KMS-11 (cell line): ENCODE measurements around the gene GPHN.

Source experiments
- H2AFZ ChIP-seq: fragments of 200-600 bp; sonication (generic); 2 replicates; pipeline ENCODE4 v1.6.1; 2016; ENCODE audit warnings: antibody characterized with exemption, mixed run types, low read depth
- H3K27ac ChIP-seq: fragments of 200-600 bp; sonication (generic); 2 replicates; pipeline ENCODE4 v1.6.1; 2016; ENCODE audit warnings: mild to moderate bottlenecking, mixed run types
- H3K27me3 ChIP-seq: fragments of 200-600 bp; sonication (generic); 2 replicates; pipeline ENCODE4 v1.6.1; 2017; ENCODE audit warnings: mild to moderate bottlenecking, low read depth, mixed run types, moderate library complexity; ENCODE audit not compliant: insufficient read depth
- H3K36me3 ChIP-seq: fragments of 200-600 bp; sonication (generic); 2 replicates; pipeline ENCODE4 v1.6.1; 2017; ENCODE audit warnings: mild to moderate bottlenecking, mixed run types; ENCODE audit not compliant: insufficient read depth
- H3K4me1 ChIP-seq: fragments of 200-600 bp; sonication (generic); 2 replicates; pipeline ENCODE4 v1.6.1; 2016; ENCODE audit warnings: mild to moderate bottlenecking, low read depth, mixed run types; ENCODE audit not compliant: poor library complexity, severe bottlenecking
- H3K4me2 ChIP-seq: fragments of 200-600 bp; sonication (generic); 2 replicates; pipeline ENCODE4 v1.7.0; 2016; ENCODE audit warnings: mild to moderate bottlenecking, mixed run types
- H3K4me3 ChIP-seq: fragments of 200-600 bp; sonication (generic); IDR thresholded peaks from 2 replicates; pipeline ENCODE4 v1.6.1; 2017; ENCODE audit warnings: low read depth, low read length, mixed read lengths; ENCODE audit not compliant: insufficient read depth
- H3K79me2 ChIP-seq: fragments of 200-600 bp; sonication (generic); 2 replicates; pipeline ENCODE4 v1.6.1; 2016; ENCODE audit warnings: low read depth, mixed run types; ENCODE audit not compliant: insufficient read depth
- H3K9ac ChIP-seq: fragments of 200-600 bp; sonication (generic); 2 replicates; pipeline ENCODE4 v1.6.1; 2016; ENCODE audit warnings: mild to moderate bottlenecking, mixed run types
- H4K20me1 ChIP-seq: fragments of 200-600 bp; sonication (generic); 2 replicates; pipeline ENCODE4 v1.6.1; 2016; ENCODE audit warnings: mild to moderate bottlenecking, mixed run types; ENCODE audit not compliant: insufficient read depth
- TF ChIP-seq, protein P1 (sequence below): fragments of 200-600 bp; sonication (generic); conservative IDR thresholded peaks from 2 replicates; pipeline ENCODE4 v1.6.1; 2017; ENCODE audit warnings: low read depth, mild to moderate bottlenecking, antibody characterized with exemption, low read length, moderate library complexity, mixed read lengths

The GPHN gene

DNA sequence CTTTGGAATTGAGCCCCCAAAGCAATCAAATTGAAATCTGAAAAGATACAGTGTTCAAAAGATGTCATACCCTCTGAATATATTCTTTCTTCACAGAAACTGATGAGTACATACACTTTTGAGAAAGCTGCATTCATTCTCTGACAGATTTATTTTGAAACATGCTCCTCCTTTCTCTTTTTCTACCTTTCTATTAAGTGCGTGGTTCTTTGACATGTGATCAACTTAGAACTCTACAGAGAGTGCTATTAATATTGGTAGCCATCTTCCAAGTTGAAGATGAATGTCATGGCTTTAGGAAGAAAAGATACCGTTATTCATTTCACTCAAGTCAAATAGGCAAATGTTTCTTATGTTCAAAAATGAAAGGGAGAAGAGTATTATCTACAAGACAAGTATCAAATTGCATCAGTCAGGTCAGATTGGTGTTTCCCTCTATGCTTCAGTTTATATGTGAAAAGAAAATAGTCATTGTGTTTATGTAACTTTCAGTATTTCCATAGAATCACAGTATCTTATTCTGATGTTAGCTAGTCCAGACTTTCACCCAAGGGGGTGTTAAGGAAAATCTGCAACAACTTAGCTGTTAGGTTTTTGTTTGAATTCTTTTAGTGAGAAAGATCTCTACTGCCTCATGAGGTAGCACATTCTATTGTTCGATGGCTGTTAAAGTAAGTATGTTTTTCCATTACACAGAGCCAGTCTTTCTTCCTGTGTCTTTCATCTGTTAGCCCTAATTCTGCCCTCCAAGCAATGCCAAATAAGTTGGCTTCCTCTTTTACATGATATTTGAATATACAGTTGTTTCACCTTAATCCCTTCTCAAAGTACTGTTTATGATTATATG lies 625.9 kb downstream of the GPHN start:
- H4K20me1 ChIP-seq = no peaks in the 10 kb centered on the region

DNA sequence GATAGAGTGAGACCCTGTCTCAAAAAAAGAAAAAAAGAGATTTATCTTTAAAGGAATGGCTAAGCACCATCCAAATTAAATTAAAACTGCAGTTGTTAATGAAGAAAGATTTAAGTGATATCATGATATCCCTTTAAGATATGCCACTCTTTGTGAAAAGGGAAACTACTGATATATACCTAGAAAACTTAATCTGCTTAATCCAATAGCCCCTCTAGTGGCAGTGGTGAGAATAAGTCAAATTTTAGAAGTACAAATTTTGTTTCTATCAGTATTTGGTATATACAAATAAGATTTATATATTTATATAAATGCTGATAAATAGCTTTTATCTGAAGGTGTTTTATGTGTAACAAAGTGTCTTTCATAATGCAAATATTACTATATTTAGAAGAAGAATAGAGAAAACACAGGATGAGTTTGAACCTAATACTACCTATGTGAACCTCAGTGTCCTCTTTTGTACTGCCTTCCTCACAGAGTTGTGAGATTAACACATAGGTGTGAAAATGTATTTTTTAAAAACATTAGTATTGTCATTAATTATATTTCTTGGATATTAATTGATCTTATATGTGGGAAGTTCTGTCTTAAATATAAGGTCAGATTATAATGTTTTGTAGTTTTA lies 629.9 kb downstream of the GPHN start:
- Histone ChIP-seq H3K36me3 (no peaks in the 10 kb centered on the region), H4K20me1 (no peaks in the 10 kb centered on the region), H3K79me2 (no peaks in the 10 kb centered on the region), H3K27me3 (no peaks in the 10 kb centered on the region), H3K4me3 (no peak overlapping the region), H2AFZ (no peak overlapping the region), H3K4me1 (no peaks in the 10 kb centered on the region), H3K27ac (no peak overlapping the region), H3K4me2 (no peak overlapping the region), H3K9ac (no peak overlapping the region)
- TF ChIP-seq, protein P1, sequence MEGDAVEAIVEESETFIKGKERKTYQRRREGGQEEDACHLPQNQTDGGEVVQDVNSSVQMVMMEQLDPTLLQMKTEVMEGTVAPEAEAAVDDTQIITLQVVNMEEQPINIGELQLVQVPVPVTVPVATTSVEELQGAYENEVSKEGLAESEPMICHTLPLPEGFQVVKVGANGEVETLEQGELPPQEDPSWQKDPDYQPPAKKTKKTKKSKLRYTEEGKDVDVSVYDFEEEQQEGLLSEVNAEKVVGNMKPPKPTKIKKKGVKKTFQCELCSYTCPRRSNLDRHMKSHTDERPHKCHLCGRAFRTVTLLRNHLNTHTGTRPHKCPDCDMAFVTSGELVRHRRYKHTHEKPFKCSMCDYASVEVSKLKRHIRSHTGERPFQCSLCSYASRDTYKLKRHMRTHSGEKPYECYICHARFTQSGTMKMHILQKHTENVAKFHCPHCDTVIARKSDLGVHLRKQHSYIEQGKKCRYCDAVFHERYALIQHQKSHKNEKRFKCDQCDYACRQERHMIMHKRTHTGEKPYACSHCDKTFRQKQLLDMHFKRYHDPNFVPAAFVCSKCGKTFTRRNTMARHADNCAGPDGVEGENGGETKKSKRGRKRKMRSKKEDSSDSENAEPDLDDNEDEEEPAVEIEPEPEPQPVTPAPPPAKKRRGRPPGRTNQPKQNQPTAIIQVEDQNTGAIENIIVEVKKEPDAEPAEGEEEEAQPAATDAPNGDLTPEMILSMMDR = peak; percentile 57; the same call in 1 of the 2 replicates

More for the DNA sequence above, 625.9 kb downstream of the GPHN start:
- no peaks in the 10 kb centered on the region for H3K79me2 ChIP-seq
- H3K4me1 ChIP-seq = no peaks in the 10 kb centered on the region
- no peaks in the 10 kb centered on the region for H3K27me3 ChIP-seq
- H3K27ac ChIP-seq = no peak overlapping the region
- no peaks in the 10 kb centered on the region for H3K36me3 ChIP-seq
- H2AFZ ChIP-seq = no peak overlapping the region
- H3K9ac ChIP-seq = no peak overlapping the region
- TF ChIP-seq, protein P1 = no peak
- H3K4me3 ChIP-seq = no peak overlapping the region
- no peak overlapping the region for H3K4me2 ChIP-seq

DNA sequence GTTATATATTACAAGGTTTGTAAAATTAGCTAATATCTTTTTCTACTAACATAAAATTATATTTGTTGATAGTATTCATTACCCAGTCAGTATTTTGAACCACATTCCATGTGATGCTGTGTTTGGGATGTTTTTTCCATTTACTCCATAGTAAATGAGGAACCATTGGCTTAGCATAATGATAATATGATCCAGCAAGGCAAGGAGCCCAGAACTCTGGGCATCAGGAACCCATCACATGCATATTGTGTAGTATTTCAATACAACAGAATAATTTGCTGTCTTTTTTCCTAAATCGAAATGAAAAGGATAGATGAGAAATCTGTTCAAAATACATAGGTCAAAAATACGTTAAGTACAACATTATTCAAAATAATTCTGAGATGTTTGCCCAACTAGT lies 632.6 kb downstream of the GPHN start:
- Histone ChIP-seq H3K79me2 (no peaks in the 10 kb centered on the region), H3K4me1 (no peaks in the 10 kb centered on the region), H4K20me1 (no peaks in the 10 kb centered on the region), H3K4me3 (no peak overlapping the region), H3K9ac (no peak overlapping the region), H3K27me3 (no peaks in the 10 kb centered on the region), H3K36me3 (no peaks in the 10 kb centered on the region), H3K27ac (no peak overlapping the region), H3K4me2 (no peak overlapping the region), H2AFZ (no peak overlapping the region)
- TF ChIP-seq, protein P1 = no peak

DNA sequence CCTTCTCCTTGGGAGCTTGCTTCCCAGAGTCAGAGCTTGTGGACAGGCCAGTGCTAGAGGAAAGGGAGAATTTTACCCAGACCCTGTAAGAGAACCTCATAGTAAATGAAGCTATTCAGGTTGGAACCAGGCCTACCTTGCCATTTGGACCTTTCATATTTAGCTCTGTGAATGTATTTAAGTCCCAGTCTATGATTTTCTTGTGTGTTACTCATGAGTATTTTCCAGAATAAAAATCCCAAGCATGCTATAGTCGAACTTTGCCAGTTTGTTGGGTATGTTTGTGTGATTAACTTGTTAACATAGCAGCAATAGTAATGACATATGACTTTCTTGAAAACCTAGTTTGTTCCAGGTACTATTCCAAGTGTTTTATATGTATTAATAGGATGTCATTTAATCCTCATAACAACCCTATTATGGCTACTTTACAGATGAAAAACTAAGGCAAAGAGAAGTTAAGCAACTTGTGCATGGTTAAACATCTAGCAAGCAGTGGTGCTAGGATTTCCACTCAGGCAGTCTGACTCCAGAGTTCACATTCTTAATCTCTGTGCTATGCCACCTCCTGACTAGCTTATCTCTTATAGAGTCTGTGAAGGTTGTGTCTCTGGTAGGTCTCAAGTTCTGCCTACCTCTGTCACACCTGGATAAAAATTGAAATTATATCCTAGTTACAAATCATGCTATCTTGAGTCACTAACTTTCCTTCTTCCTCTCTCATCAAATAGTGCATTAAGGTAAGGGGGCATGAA lies 633.4 kb downstream of the GPHN start:
- TF ChIP-seq, protein P1 = no peak
- no peaks in the 10 kb centered on the region for H3K79me2 ChIP-seq
- H3K27ac ChIP-seq = no peak overlapping the region
- H3K4me3 ChIP-seq = no peak overlapping the region
- no peaks in the 10 kb centered on the region for H3K36me3 ChIP-seq
- H3K9ac ChIP-seq = no peak overlapping the region
- H2AFZ ChIP-seq = no peak overlapping the region
- H3K27me3 ChIP-seq = no peaks in the 10 kb centered on the region
- no peaks in the 10 kb centered on the region for H3K4me1 ChIP-seq
- no peaks in the 10 kb centered on the region for H4K20me1 ChIP-seq
- H3K4me2 ChIP-seq = no peak overlapping the region
